LHCN-M2 (cell line): ENCODE results near the gene FCRL3. TPM values are rescaled to one million over a fixed set of nuclear protein-coding genes. Genes with fewer than 3 reads are reported as not detected.
"Not testable (repeated sequence)": the region's sequence is repeated elsewhere in the genome, so short reads cannot be mapped to it uniquely, and the experiment has no call there.

Experiments used
- DNase-seq: peaks from one replicate; pipeline ENCODE4 v3.0.0-alpha.2; 2012; ENCODE audit warnings: low read depth
- polyA plus RNA-seq: library from polyadenylated mRNA; unstranded; fragments of >200 nt; gene quantifications from one replicate; pipeline ENCODE4 v1.2.1, GENCODE V29; 2012; ENCODE audit warnings: missing spikeins
- total RNA-seq: library from RNA; depleted of rRNA; stranded (reverse); fragments of >200 nt; gene quantifications from 2 replicates; pipeline ENCODE4 v1.2.3, GENCODE V29; 2014; rRNA removed

FCRL3 gene, protein sequence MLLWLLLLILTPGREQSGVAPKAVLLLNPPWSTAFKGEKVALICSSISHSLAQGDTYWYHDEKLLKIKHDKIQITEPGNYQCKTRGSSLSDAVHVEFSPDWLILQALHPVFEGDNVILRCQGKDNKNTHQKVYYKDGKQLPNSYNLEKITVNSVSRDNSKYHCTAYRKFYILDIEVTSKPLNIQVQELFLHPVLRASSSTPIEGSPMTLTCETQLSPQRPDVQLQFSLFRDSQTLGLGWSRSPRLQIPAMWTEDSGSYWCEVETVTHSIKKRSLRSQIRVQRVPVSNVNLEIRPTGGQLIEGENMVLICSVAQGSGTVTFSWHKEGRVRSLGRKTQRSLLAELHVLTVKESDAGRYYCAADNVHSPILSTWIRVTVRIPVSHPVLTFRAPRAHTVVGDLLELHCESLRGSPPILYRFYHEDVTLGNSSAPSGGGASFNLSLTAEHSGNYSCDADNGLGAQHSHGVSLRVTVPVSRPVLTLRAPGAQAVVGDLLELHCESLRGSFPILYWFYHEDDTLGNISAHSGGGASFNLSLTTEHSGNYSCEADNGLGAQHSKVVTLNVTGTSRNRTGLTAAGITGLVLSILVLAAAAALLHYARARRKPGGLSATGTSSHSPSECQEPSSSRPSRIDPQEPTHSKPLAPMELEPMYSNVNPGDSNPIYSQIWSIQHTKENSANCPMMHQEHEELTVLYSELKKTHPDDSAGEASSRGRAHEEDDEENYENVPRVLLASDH
- total RNA-seq = not detected in 2 replicates
- polyA plus RNA-seq = not detected

DNA sequence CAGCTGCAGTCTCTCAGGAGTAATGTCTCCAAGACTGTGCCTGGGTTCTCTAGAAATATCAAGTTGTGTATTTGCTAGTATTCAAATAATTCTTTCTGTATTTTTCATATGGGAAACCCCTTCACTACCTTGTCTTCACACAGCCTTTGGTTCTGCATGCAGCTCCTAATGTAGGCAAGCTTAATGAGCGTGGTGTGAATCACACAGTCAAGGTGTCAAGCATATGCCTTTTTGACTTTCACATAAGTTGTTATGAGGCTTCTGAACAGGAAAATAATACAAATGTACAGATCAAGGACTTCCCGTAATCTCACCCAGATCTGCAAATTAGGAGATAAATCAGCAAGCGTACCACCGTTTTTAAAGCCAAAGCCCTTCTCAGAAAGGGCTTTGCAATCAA lies at the start of gene FCRL3:
TSS of gene FCRL3 (minus strand) at position 38 of the 400 bp plus-strand sequence. CDS start 280 bp downstream, outside the sequence.
- no peak for DNase-seq

GRCh38 chr1:157748262-157748817 lies 47.8 kb upstream of the FCRL3 start:
- no peak for DNase-seq

- no peak for DNase-seq
These were observed 38.8 kb upstream of the FCRL3 start for GRCh38 chr1:157739229-157739901.

DNA sequence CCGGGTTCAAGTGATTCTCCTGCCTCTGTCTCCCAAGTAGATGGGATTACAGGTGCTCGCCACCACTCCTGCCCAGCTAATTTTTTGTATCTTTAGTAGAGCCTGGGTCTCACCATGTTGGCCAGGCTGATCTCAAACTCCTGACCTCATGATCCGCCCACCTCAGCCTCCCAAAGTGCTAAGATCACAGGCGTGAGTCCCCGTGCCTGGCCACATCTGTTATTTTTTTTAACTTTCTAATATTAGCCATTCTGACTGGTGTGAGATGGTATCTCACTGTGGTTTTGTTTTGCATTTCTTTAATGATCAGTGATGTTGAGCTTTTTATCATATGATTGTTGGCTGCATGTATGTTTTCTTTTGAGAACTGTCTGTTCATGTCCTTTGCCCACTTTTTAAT lies 35.4 kb upstream of the FCRL3 start:
- DNase-seq = not testable (repeated sequence)

GRCh38 chr1:157734321-157734720 lies 33.8 kb upstream of the FCRL3 start:
- DNase-seq = no peak

DNA sequence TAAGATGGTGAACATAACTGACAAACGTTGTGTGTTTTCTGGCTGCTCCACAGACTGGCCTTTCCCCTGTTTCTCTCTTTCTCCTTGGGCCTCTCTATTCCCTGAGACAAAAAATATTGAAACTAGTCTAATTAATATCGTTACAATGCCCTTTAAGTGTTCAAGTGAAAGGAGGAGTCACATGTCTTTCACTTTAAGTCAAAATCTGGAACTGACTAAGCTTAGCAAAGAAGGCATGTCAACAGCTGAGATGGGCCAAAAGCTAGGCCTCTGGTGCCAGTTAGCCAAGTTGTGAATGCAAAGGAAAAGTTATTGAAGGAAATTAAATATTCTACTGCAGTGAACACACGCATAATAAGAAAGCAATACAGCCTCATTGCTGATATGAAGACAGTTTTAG lies 32.2 kb upstream of the FCRL3 start:
- no peak for DNase-seq

DNA sequence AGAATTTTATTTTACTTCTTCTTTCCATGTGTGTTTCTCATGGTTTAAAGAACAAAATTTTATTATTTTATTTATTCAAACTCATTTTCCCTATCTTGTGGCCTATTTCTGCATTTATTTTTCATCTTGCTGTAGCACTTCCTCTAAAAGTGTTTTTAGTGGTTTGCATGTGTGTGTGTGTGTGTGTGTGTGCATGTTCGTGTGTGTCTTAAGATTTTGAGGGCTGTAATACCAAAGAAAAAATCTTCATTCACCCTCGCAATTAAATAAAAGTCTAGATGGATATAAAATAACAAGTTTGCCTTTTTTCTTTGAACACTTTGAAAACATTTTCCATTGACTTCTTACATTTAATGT lies 24.6 kb upstream of the FCRL3 start:
- DNase-seq = no peak

- no peak for DNase-seq
These were observed 24.1 kb upstream of the FCRL3 start for GRCh38 chr1:157724537-157725220.

GRCh38 chr1:157723157-157723556 lies 22.6 kb upstream of the FCRL3 start:
- DNase-seq = no peak

DNA sequence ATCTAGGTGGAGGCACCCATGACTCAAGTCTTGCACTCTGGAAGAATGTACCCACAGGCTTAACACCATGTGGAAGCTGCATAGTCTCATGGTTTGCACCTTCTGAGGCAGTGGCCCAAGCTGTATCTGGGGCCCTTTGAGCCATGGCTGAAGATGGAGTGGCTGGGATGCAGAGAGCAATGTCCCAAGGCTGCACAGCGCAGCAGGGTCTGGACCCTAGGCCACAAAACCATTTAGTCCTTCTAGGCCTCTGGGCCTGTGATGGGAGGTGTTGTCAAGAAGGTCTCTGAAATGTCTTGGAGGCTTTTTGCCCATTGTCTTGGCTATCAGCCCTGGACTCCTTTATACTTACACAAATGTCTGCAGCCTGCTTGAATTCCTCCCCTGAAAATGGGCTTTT lies 21.4 kb upstream of the FCRL3 start:
- DNase-seq = no peak

DNA sequence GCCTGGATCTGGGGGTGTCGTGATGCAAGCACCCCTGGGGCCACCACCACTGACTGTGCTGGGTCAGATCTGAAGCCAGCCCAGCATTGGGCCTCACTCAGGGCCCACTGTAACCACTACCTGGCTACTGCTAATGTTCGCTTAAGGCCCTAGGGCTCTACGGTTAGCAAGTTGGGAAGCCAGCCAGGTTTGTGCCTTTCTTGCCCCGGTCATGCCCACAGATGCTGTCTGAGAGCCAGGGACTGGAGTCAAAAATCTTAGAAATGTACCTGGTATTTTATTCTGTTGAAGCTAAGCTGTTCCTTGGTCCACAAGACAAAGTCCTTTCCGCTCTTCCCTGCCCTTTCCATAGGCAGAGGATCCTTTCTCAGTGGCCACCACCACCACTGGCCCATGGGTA lies 15.2 kb upstream of the FCRL3 start:
- no peak for DNase-seq

- no peak for DNase-seq
These were observed 11.2 kb upstream of the FCRL3 start for GRCh38 chr1:157711802-157712201.

GRCh38 chr1:157704878-157705277 lies 4.3 kb upstream of the FCRL3 start:
- no peak for DNase-seq

DNA sequence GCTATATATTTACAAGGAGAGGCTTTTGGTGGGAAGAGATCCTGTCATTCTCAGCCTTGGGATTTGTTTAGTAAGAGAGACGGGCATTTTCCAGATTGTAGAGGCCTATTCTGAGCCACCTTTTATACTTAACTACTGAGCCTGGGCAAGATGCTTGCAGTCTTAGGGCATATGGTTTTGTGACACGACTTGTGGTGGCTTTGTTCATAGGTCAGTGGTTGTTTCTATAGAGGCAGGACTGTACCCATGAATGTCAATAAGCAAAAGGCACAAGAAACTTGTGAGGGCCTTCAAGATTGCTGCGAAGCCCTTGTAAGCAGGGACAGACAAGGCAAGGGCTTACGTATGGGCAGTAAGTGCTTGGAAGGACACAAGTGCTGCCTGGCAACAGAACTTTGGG lies 3.4 kb upstream of the FCRL3 start:
- DNase-seq = no peak

GRCh38 chr1:157702308-157702825 lies 1.8 kb upstream of the FCRL3 start:
- no peak for DNase-seq

- no peak for DNase-seq
These were observed 264 bp downstream of the FCRL3 start for GRCh38 chr1:157700305-157700704.

- DNase-seq = no peak
These were observed 2.6 kb downstream of the FCRL3 start for GRCh38 chr1:157697781-157698569.

- DNase-seq = no peak
These were observed 3.5 kb downstream of the FCRL3 start for GRCh38 chr1:157696966-157697628.

GRCh38 chr1:157695417-157695816 lies 5.2 kb downstream of the FCRL3 start:
- DNase-seq = no peak
